Esophagus squamous epithelium (tissue), 5 donors: ENCODE results near the gene HELLS. TPM values are rescaled to one million over a fixed set of nuclear protein-coding genes. Genes with fewer than 3 reads are reported as not detected.
"Not testable (repeated sequence)": the region's sequence is repeated elsewhere in the genome, so short reads cannot be mapped to it uniquely, and the experiment has no call there.

ENCODE experiments used
- DNase-seq: peaks from one replicate; lab custom pipeline; 2025; lab: John Stamatoyannopoulos, UW
- H3K27ac ChIP-seq, 4 donors: fragments of 200-600 bp; sonication (generic); one replicate each; pipeline ENCODE4 v1.5.1; 2016 to 2019; ENCODE audit warnings: mild to moderate bottlenecking in 1 of 4
- H3K27me3 ChIP-seq, 4 donors: fragments of 200-600 bp; sonication (generic); 1 replicate in 3 of 4; 2 replicates in 1 of 4; pipeline versions ENCODE4 v1.5.1 to v1.6.0; 2017 to 2021; ENCODE audit warnings: antibody characterized with exemption in 1 of 4
- H3K36me3 ChIP-seq, 3 donors: fragments of 200-600 bp; sonication (generic); one replicate each; pipeline ENCODE4 v1.5.1; 2016 to 2019
- H3K4me1 ChIP-seq, 3 donors: fragments of 200-600 bp; sonication (generic); one replicate each; pipeline ENCODE4 v1.5.1; 2017 to 2019
- H3K4me3 ChIP-seq, 4 donors: fragments of 200-600 bp; sonication (generic); 1 replicate in 3 of 4; 2 replicates in 1 of 4; pipeline ENCODE4 v1.5.1; 2016 to 2019; ENCODE audit warnings: mild to moderate bottlenecking in 2 of 4, moderate library complexity in 1 of 4
- H3K9me3 ChIP-seq, 3 donors: fragments of 200-600 bp; sonication (generic); one replicate each; pipeline ENCODE4 v1.5.1; 2016 to 2019
- CTCF ChIP-seq, 6 experiments: fragments of 450-650 bp in 4 of 6; fragments of 200-600 bp in 2 of 6; sonication (generic) in 2 of 6; IDR thresholded peaks; one replicate each; pipeline ENCODE4 v1.5.1; 2016 to 2019; ENCODE audit warnings: antibody characterized with exemption in 6 of 6, mild to moderate bottlenecking in 4 of 6, moderate library complexity in 4 of 6
- POLR2A ChIP-seq, 4 donors: fragments of 450-650 bp; IDR thresholded peaks; one replicate each; pipeline ENCODE4 v1.6.1; 2017; ENCODE audit warnings: antibody characterized with exemption in 4 of 4, mild to moderate bottlenecking in 4 of 4, moderate library complexity in 3 of 4
- WGBS, 2 donors: methylation state at CpG; one replicate each; pipeline ENCODE4 v1.1.5; 2018; 5-methylcytosine and 5-hydroxymethylcytosine counted together
- intact Hi-C: fragments of 100-400 bp; cut with DNase I; formaldehyde crosslinking; loops from one replicate; pipeline ENCODE4 v1.15.0; 2022
- total RNA-seq, 4 donors: library from RNA; depleted of rRNA; stranded (reverse); fragments of >200 nt; gene quantifications; one replicate each; pipeline ENCODE4 v1.1.0, GENCODE V29; 2016
- donor health status: DM: yes; HTN: yes; CAD: no.

Gene HELLS
- total RNA-seq, 4 donors from 2014 or later = 16.8 to 90.8 (median 35.6) TPM

GRCh38 chr10:94546049-94546900, 687 bp downstream of the HELLS start:
- DNase-seq = no peak

GRCh38 chr10:94546901-94547185, 1.3 kb downstream of the HELLS start:
- Histone ChIP-seq H3K36me3 (no peaks in the 10 kb centered on the region), H3K27ac (no peak overlapping the region), H3K4me1 (peaks cover 6 to 21% (median 14%) of the 10 kb centered on the region in 3 donors), H3K4me3 (peak overlapping the region in 3 of 4 donors; percentile 73 to 84 (median 74)), H3K9me3 (no peaks in the 10 kb centered on the region), H3K27me3 (no peaks in the 10 kb centered on the region)
- intact Hi-C loops = no loop called here
- TF ChIP-seq CTCF (IDR thresholded peaks at IDR 0.05) = no peak
- TF ChIP-seq POLR2A (IDR thresholded peaks at IDR 0.05) = no peak
- WGBS, 2 donors = 19 to 29% methylated on average over 1 of the region's 1 CpG
- DNase-seq = no peak

More at GRCh38 chr10:94546049-94546900, 687 bp downstream of the HELLS start:
- Histone ChIP-seq H3K9me3 (no peaks in the 10 kb centered on the region), H3K27me3 (no peaks in the 10 kb centered on the region), H3K4me3 (peak overlapping the region; percentile 73 to 92 (median 79)), H3K4me1 (peaks cover 6 to 21% (median 14%) of the 10 kb centered on the region in 3 donors), H3K27ac (peak overlapping the region; percentile 75 to 83 (median 82)), H3K36me3 (no peaks in the 10 kb centered on the region)
- intact Hi-C loops = no loop called here
- TF ChIP-seq CTCF (IDR thresholded peaks at IDR 0.05) (no peak), POLR2A (IDR thresholded peaks at IDR 0.05) (no peak)
- WGBS, 2 donors = 2% methylated on average over 24 to 25 of the region's 25 CpGs

- TF ChIP-seq CTCF (IDR thresholded peaks at IDR 0.05) (no peak), POLR2A (IDR thresholded peaks at IDR 0.05) (no peak)
- intact Hi-C loops = no loop called here
- H3K4me3 ChIP-seq = no peak overlapping the region
- DNase-seq = no peak
- peaks cover 5 to 20% (median 14%) of the 10 kb centered on the region in 3 donors for H3K4me1 ChIP-seq
- H3K27ac ChIP-seq = no peak overlapping the region
- H3K27me3 ChIP-seq = no peaks in the 10 kb centered on the region
- no peaks in the 10 kb centered on the region for H3K9me3 ChIP-seq
- H3K36me3 ChIP-seq = peaks cover 0 to under 1% (median 0%) of the 10 kb centered on the region in 3 donors
Measured at GRCh38 chr10:94549221-94549620, 3.6 kb downstream of the HELLS start.

- H3K4me1 ChIP-seq, H3K27ac ChIP-seq, H3K4me3 ChIP-seq, H3K27me3 ChIP-seq, intact Hi-C loops, DNase-seq, H3K9me3 ChIP-seq, H3K36me3 ChIP-seq: not testable (repeated sequence)
- WGBS, 2 donors = 84 to 93% methylated on average over 13 of the region's 13 CpGs
Measured at GRCh38 chr10:94567714-94568307, 22.2 kb downstream of the HELLS start.

GRCh38 chr10:94571081-94571480, 25.5 kb downstream of the HELLS start:
- Histone ChIP-seq H3K4me3 (no peak overlapping the region), H3K9me3 (no peaks in the 10 kb centered on the region), H3K27ac (no peak overlapping the region), H3K27me3 (no peaks in the 10 kb centered on the region), H3K4me1 (no peaks in the 10 kb centered on the region), H3K36me3 (no peaks in the 10 kb centered on the region)
- intact Hi-C loops = no loop called here
- TF ChIP-seq CTCF (IDR thresholded peaks at IDR 0.05) (no peak), POLR2A (IDR thresholded peaks at IDR 0.05) (no peak)
- DNase-seq = no peak
